Transverse colon (tissue), 4 donors: ENCODE data around the gene HEPACAM2. TPM values are rescaled to one million over a fixed set of nuclear protein-coding genes. Genes with fewer than 3 reads are reported as not detected.

Experiments
- DNase-seq: peaks from one replicate; pipeline ENCODE4 v3.0.0-alpha.2; 2019
- H3K27ac ChIP-seq, 4 donors: fragments of 200-600 bp; sonication (generic); 2 replicates each; pipeline ENCODE4 v1.5.1; 2016 to 2018; ENCODE audit warnings: inconsistent platforms in 4 of 4
- H3K27me3 ChIP-seq: fragments of 200-600 bp; sonication (generic); 2 replicates; pipeline ENCODE4 v1.5.1; 2017; ENCODE audit warnings: inconsistent platforms
- H3K36me3 ChIP-seq, 4 donors: fragments of 200-600 bp; sonication (generic); 2 replicates each; pipeline ENCODE4 v1.5.1; 2017 to 2019; ENCODE audit warnings: inconsistent platforms in 4 of 4
- H3K4me1 ChIP-seq, 4 donors: fragments of 200-600 bp; sonication (generic); 2 replicates each; pipeline ENCODE4 v1.5.1; 2017 to 2020; ENCODE audit warnings: inconsistent platforms in 4 of 4
- H3K4me3 ChIP-seq, 4 donors: fragments of 200-600 bp; sonication (generic); 1 replicate in 1 of 4; 2 replicates in 3 of 4; pipeline versions ENCODE4 v1.5.1 to v1.6.1; 2017 to 2019; ENCODE audit warnings: inconsistent platforms in 4 of 4
- H3K9me3 ChIP-seq, 2 donors: fragments of 200-600 bp; sonication (generic); 2 replicates each; pipeline ENCODE4 v1.5.1; 2017 to 2019; ENCODE audit warnings: inconsistent platforms in 2 of 2
- CTCF ChIP-seq, 5 experiments: fragments of 200-600 bp in 3 of 5; fragments of 450-650 bp in 2 of 5; sonication (generic) in 3 of 5; IDR thresholded peaks; 1 replicate in 2 of 5; 2 replicates in 3 of 5; pipeline ENCODE4 v1.5.1; 2016 to 2017; ENCODE audit warnings: antibody characterized with exemption in 5 of 5, inconsistent platforms in 3 of 5, mild to moderate bottlenecking in 2 of 5, moderate library complexity in 1 of 5
- EP300 ChIP-seq: sonication (generic); formaldehyde crosslinking; IDR thresholded peaks from one replicate; pipeline ENCODE4 v1.6.1; 2017; ENCODE audit warnings: antibody characterized with exemption, low read depth
- POLR2A ChIP-seq: fragments of 450-650 bp; IDR thresholded peaks from one replicate; pipeline ENCODE4 v1.6.1; 2016; ENCODE audit warnings: antibody characterized with exemption, mild to moderate bottlenecking, moderate library complexity
- POLR2AphosphoS5 ChIP-seq, 3 donors: sonication (generic); formaldehyde crosslinking; IDR thresholded peaks; one replicate each; pipeline ENCODE4 v1.6.1; 2016; ENCODE audit warnings: antibody characterized with exemption in 3 of 3
- WGBS, 2 donors: methylation state at CpG; one replicate each; pipeline ENCODE4 v1.1.5; 2018; ENCODE audit warnings: low coverage in 1 of 2; 5-methylcytosine and 5-hydroxymethylcytosine counted together
- in situ Hi-C, 4 donors: fragments of 200-750 bp; cut with MboI; loops; one replicate each; pipeline versions ENCODE4 v1.15.0 to v1.15.1; 2017; ENCODE audit warnings: low sequenced_read_pairs in 3 of 4, low pct_ligation_motif_present in 1 of 4, low pct_unique_long_range_greater_than_20kb in 1 of 4
- intact Hi-C: fragments of 100-400 bp; cut with DNase I; formaldehyde crosslinking; loops from one replicate; pipeline ENCODE4 v1.15.1; 2023; ENCODE audit warnings: low total_unique reads
- total RNA-seq, 4 donors: library from RNA; depleted of rRNA; stranded (reverse); fragments of >200 nt; gene quantifications; one replicate each; pipeline ENCODE4 v1.1.0, GENCODE V29; 2016

Gene HEPACAM2
- total RNA-seq, 4 donors from 2014 or later: 10.5 to 127 (median 45.1) TPM

- Histone ChIP-seq H3K27me3 (no peaks in the 10 kb centered on the region), H3K4me1 (no peaks in the 10 kb centered on the region), H3K36me3 (peaks cover 0 to 67% (median 14%) of the 10 kb centered on the region in 4 donors), H3K9me3 (peaks cover 9 to 22% of the 10 kb centered on the region in 2 donors), H3K27ac (no peak overlapping the region), H3K4me3 (no peak overlapping the region)
- WGBS, 2 donors: 91% methylated on average over 4 of the region's 4 CpGs; no CpG with 5 or more reads in 1 of the 2 donors
- DNase-seq: no peak
- intact Hi-C loops (no loop called here), in situ Hi-C loops (no loop called here)
- TF ChIP-seq CTCF (IDR thresholded peaks at IDR 0.05) (no peak), POLR2AphosphoS5 (IDR thresholded peaks at IDR 0.05) (no peak), POLR2A (no peak), EP300 (no peak)
Measured at GRCh38 chr7:93138576-93138975, 87.7 kb downstream of the HEPACAM2 start.

Other genes starting within 250 kb of the HEPACAM2 start
- 10 to 100 TPM in 3 of 4 donors, 1 to 10 TPM in 1; 2.6 to 25.6 (median 14.3) TPM for gene SAMD9, start 108.5 kb downstream of the HEPACAM2 start, total RNA-seq
- gene SAMD9L, start 78.1 kb downstream of the HEPACAM2 start, total RNA-seq: 10 to 100 TPM in 3 of 4 donors, 1 to 10 TPM in 1; 7.2 to 28.8 (median 16.4) TPM
- gene VPS50, start 5.9 kb upstream of the HEPACAM2 start, total RNA-seq: 10 to 100 TPM; 17.1 to 43.7 (median 26.9) TPM